HCT116 (cell line): ENCODE data around the gene GIN1. TPM values are rescaled to one million over a fixed set of nuclear protein-coding genes. Genes with fewer than 3 reads are reported as not detected.

Experiments used
- ATAC-seq: fragments of 200-7000 bp; cut with Tn5 transposase; 2 replicates; pipeline ENCODE4 v1.9.1; 2020; ENCODE audit warnings: mild to moderate bottlenecking, moderate library complexity
- BruUV-seq: library from RNA; stranded (reverse); fragments of 400-500 nt; replicated peaks from 2 replicates; lab custom pipeline; 2021; lab: Mats Ljungman, UMichigan
- CTCF ChIA-PET: fragments of 300-600 bp; sonication (Branson Sonifier 250); formaldehyde crosslinking; loops from one replicate; lab custom pipeline; 2021; ENCODE audit warnings: antibody characterized with exemption; lab: Charles Lee
- POLR2A ChIA-PET: fragments of 300-600, 350-600 bp; sonication (Branson Sonifier 250); formaldehyde crosslinking; loops from one replicate; lab custom pipeline; 2021; ENCODE audit warnings: antibody characterized with exemption; lab: Charles Lee
- RAD21 ChIA-PET, 2 experiments: fragments of 300-600 bp; sonication (Branson Sonifier 250); formaldehyde crosslinking; loops; one replicate each; lab custom pipeline; 2023; ENCODE audit warnings: low total read pairs in 2 of 2; ENCODE audit not compliant: uncharacterized antibody in 2 of 2, unreplicated experiment in 2 of 2, low non-redundant PET in 1 of 2; lab: Charles Lee
- DNase-seq: peaks from one replicate; pipeline ENCODE4 v3.0.0-alpha.2; 2010; ENCODE audit warnings: low read depth, low spot score
- H2AFZ ChIP-seq: fragments of 200-600 bp; shearing (Covaris generic), sonication (generic); 2 replicates; pipeline ENCODE4 v1.6.1; 2017; ENCODE audit warnings: low read depth, mixed run types, mixed read lengths, antibody characterized with exemption, low read length; ENCODE audit not compliant: poor library complexity, severe bottlenecking
- H3K27ac ChIP-seq: 2 replicates; pipeline ENCODE4 v1.5.1; 2012; ENCODE audit warnings: low read depth, low read length
- H3K27me3 ChIP-seq: fragments of 200-600 bp; sonication (generic); 2 replicates; pipeline ENCODE4 v1.6.1; 2016; ENCODE audit warnings: mixed run types, low read length, mixed read lengths; ENCODE audit not compliant: insufficient read depth
- H3K36me3 ChIP-seq, 2 experiments: fragments of 200-500 bp in 1 of 2; fragments of 200-600 bp in 1 of 2; sonication (Bioruptor generic) in 1 of 2; sonication (generic) in 1 of 2; 2 replicates each; pipeline versions ENCODE4 v1.5.1 to v1.6.1; 2014 to 2016; ENCODE audit warnings: low read length in 2 of 2, inconsistent platforms in 1 of 2, mixed read lengths in 1 of 2, mixed run types in 1 of 2; ENCODE audit not compliant: insufficient read depth in 2 of 2, control insufficient read depth in 1 of 2
- H3K4me1 ChIP-seq, 2 experiments: fragments of 200-600 bp in 1 of 2; sonication (generic) in 1 of 2; 2 replicates each; pipeline versions ENCODE4 v1.5.1 to v1.6.1; 2012 to 2017; ENCODE audit warnings: low read length in 2 of 2, inconsistent platforms in 1 of 2, mild to moderate bottlenecking in 1 of 2, mixed read lengths in 1 of 2, mixed run types in 1 of 2, moderate library complexity in 1 of 2; ENCODE audit not compliant: insufficient read depth in 2 of 2, control insufficient read depth in 1 of 2
- H3K4me2 ChIP-seq: fragments of 200-600 bp; sonication (generic); 2 replicates; pipeline ENCODE4 v1.6.1; 2017; ENCODE audit warnings: mixed run types, low read length, mixed read lengths
- H3K4me3 ChIP-seq, 2 experiments: fragments of 200-600 bp in 1 of 2; sonication (generic) in 1 of 2; replicated peaks in 1 of 2; 2 replicates each; pipeline ENCODE4 v1.5.1; 2011 to 2016; ENCODE audit warnings: low read length in 2 of 2, control low read depth in 1 of 2, low read depth in 1 of 2, mild to moderate bottlenecking in 1 of 2, mixed read lengths in 1 of 2, mixed run types in 1 of 2
- H3K79me2 ChIP-seq: fragments of 200-600 bp; sonication (generic); 2 replicates; pipeline ENCODE4 v1.6.1; 2017; ENCODE audit warnings: mild to moderate bottlenecking, mixed run types, low read length, moderate library complexity, mixed read lengths; ENCODE audit not compliant: insufficient read depth
- H3K9ac ChIP-seq: fragments of 200-600 bp; sonication (generic); 2 replicates; pipeline ENCODE4 v1.6.1; 2016; ENCODE audit warnings: low read length, mixed read lengths
- H3K9me2 ChIP-seq: fragments of 200-600 bp; sonication (generic), shearing (Covaris generic); 2 replicates; pipeline ENCODE4 v1.6.1; 2017; ENCODE audit warnings: mixed run types, mild to moderate bottlenecking, moderate library complexity; ENCODE audit not compliant: insufficient read depth
- H3K9me3 ChIP-seq, 2 experiments: fragments of 200-500 bp in 1 of 2; fragments of 200-600 bp in 1 of 2; sonication (Bioruptor generic) in 1 of 2; sonication (generic) in 1 of 2; 2 replicates each; pipeline ENCODE4 v1.6.1; 2014 to 2017; ENCODE audit warnings: low read length in 2 of 2, mixed read lengths in 2 of 2, inconsistent platforms in 1 of 2, low read depth in 1 of 2, mild to moderate bottlenecking in 1 of 2, mixed run types in 1 of 2, moderate library complexity in 1 of 2; ENCODE audit not compliant: control insufficient read depth in 1 of 2, insufficient read depth in 1 of 2
- H4K20me1 ChIP-seq: fragments of 200-600 bp; sonication (generic), shearing (Covaris generic); 2 replicates; pipeline ENCODE4 v1.6.1; 2017; ENCODE audit warnings: mixed run types, mild to moderate bottlenecking, moderate library complexity; ENCODE audit not compliant: insufficient read depth
- CBX3 ChIP-seq: IDR thresholded peaks from 2 replicates; pipeline ENCODE4 v1.6.1; 2012; ENCODE audit warnings: low read depth
- CEBPB ChIP-seq: IDR thresholded peaks from 2 replicates; pipeline ENCODE4 v1.6.1; 2012; ENCODE audit warnings: low read depth
- EGR1 ChIP-seq: IDR thresholded peaks from 2 replicates; pipeline ENCODE4 v1.6.1; 2012; ENCODE audit warnings: low read depth
- ELF1 ChIP-seq: IDR thresholded peaks from 2 replicates; pipeline ENCODE4 v1.6.1; 2012; ENCODE audit warnings: low read depth, borderline replicate concordance
- FOSL1 ChIP-seq: IDR thresholded peaks from 2 replicates; pipeline ENCODE4 v1.6.1; 2012; ENCODE audit warnings: low read depth
- JUND ChIP-seq: IDR thresholded peaks from 2 replicates; pipeline ENCODE4 v1.6.1; 2012
- POLR2A ChIP-seq: IDR thresholded peaks from 2 replicates; pipeline ENCODE4 v1.7.0; 2011; ENCODE audit warnings: borderline replicate concordance; ENCODE audit not compliant: insufficient read depth, insufficient read length; ENCODE audit errors: extremely low read depth
- POLR2AphosphoS5 ChIP-seq: IDR thresholded peaks from 2 replicates; pipeline ENCODE4 v1.6.1; 2011; ENCODE audit warnings: mild to moderate bottlenecking, low read depth, low read length, moderate library complexity
- RAD21 ChIP-seq: IDR thresholded peaks from 2 replicates; pipeline ENCODE4 v1.6.1; 2012; ENCODE audit warnings: low read depth, mild to moderate bottlenecking
- SIN3A ChIP-seq: IDR thresholded peaks from 2 replicates; pipeline ENCODE4 v1.6.1; 2012; ENCODE audit warnings: low read depth
- SP1 ChIP-seq: IDR thresholded peaks from 2 replicates; pipeline ENCODE4 v1.6.1; 2012; ENCODE audit warnings: low read depth
- ZFX ChIP-seq: fragments of 450-650 bp; IDR thresholded peaks from 2 replicates; pipeline ENCODE4 v1.6.1; 2017
- intact Hi-C: fragments of 100-400 bp; cut with micrococcal nuclease; formaldehyde crosslinking; loops from 2 replicates; pipeline ENCODE4 v1.10.0; 2022
- total RNA-seq: library from RNA; stranded (reverse); gene quantifications from one replicate; pipeline ENCODE4 v1.2.1, GENCODE V29; 2021; ENCODE audit not compliant: unreplicated experiment
- TF ChIP-seq, protein P1 (sequence below): IDR thresholded peaks from 2 replicates; pipeline ENCODE4 v1.6.1; 2011; ENCODE audit warnings: mild to moderate bottlenecking, low read length, moderate library complexity; ENCODE audit not compliant: insufficient replicate concordance; ENCODE audit errors: extremely low read depth
- TF ChIP-seq, protein P2 (sequence below), 3 experiments: fragments of 200-600 bp in 1 of 3; sonication (generic) in 1 of 3; IDR thresholded peaks in 2 of 3; conservative IDR thresholded peaks in 1 of 3; 2 replicates each; pipeline ENCODE4 v1.5.1; 2012 to 2017; ENCODE audit warnings: low read depth in 2 of 3, low read length in 2 of 3, antibody characterized with exemption in 1 of 3, borderline replicate concordance in 1 of 3, control low read depth in 1 of 3, mild to moderate bottlenecking in 1 of 3, mixed read lengths in 1 of 3, mixed run types in 1 of 3, moderate library complexity in 1 of 3; ENCODE audit not compliant: insufficient read depth in 1 of 3

The GIN1 gene
- total RNA-seq, 1 experiment from 2014 or later, result 11.0 TPM

DNA sequence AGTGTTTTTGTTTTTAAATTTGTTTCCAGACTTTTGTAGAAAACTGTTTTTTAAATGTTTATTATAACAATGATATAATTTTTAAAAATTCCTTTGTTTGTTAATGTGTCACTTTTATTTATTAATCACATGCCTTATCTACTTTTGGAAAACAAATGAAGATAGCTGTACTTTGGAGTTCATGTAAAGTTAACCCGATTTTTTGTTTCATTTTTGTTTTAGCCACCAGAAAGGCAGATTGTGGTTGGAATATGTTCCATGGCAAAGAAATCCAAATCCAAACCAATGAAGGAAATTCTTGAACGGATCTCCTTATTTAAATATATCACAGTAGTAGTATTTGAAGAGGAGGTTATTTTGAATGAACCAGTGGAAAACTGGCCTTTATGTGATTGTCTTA lies 13.3 kb upstream of the GIN1 start (continued):
- TF ChIP-seq, protein P1, sequence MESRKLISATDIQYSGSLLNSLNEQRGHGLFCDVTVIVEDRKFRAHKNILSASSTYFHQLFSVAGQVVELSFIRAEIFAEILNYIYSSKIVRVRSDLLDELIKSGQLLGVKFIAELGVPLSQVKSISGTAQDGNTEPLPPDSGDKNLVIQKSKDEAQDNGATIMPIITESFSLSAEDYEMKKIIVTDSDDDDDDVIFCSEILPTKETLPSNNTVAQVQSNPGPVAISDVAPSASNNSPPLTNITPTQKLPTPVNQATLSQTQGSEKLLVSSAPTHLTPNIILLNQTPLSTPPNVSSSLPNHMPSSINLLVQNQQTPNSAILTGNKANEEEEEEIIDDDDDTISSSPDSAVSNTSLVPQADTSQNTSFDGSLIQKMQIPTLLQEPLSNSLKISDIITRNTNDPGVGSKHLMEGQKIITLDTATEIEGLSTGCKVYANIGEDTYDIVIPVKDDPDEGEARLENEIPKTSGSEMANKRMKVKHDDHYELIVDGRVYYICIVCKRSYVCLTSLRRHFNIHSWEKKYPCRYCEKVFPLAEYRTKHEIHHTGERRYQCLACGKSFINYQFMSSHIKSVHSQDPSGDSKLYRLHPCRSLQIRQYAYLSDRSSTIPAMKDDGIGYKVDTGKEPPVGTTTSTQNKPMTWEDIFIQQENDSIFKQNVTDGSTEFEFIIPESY, result no peak
- TF ChIP-seq CEBPB (no peak), ELF1 (no peak), EGR1 (no peak), JUND (no peak), CBX3 (no peak)
- TF ChIP-seq, all 23 proteins: peak for 0

DNA sequence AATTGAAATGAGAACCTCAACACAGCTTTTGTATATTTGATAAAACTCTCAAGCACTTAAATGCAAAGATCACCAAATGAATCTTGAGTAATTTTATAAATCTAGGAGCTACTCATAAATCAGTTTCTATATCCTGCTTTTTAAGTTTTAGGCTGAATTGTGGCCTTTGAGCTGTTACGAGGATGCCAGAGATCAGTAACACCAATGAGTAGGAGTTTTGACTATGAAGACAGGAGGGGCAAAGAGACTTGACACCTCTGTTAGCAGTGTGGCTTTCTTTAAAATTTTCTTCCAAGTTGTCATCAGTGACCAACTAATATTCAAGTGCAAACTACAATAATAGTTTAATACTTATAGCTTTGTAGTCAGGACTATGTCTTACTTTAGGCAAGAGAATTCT lies 12.7 kb upstream of the GIN1 start:
- Histone ChIP-seq H3K9ac (no peak overlapping the region), H3K79me2 (no peaks in the 10 kb centered on the region), H3K4me1 (no peaks in the 10 kb centered on the region), H3K9me2 (no peaks in the 10 kb centered on the region), H3K36me3 (no peaks in the 10 kb centered on the region), H3K9me3 (no peaks in the 10 kb centered on the region), H3K27ac (no peak overlapping the region), H4K20me1 (no peaks in the 10 kb centered on the region), H2AFZ (no peak overlapping the region), H3K27me3 (no peaks in the 10 kb centered on the region), H3K4me3 (no peak overlapping the region), H3K4me2 (no peak overlapping the region)
- CTCF ChIA-PET, result interaction anchor here (1.6 kb wide), 1 partner anchor 92 kb away, joined by 3 read pairs; no protein-coding TSS in a partner anchor
- no peak for TF ChIP-seq RAD21
- TF ChIP-seq POLR2A, result no peak
- no peak for TF ChIP-seq CEBPB
- TF ChIP-seq SP1, result no peak
- TF ChIP-seq CBX3, result no peak
- TF ChIP-seq SIN3A, result no peak
- TF ChIP-seq ZFX, result no peak
- no peak for TF ChIP-seq FOSL1
- no peak for TF ChIP-seq POLR2AphosphoS5
- TF ChIP-seq, protein P1, result no peak
- TF ChIP-seq, protein P2, sequence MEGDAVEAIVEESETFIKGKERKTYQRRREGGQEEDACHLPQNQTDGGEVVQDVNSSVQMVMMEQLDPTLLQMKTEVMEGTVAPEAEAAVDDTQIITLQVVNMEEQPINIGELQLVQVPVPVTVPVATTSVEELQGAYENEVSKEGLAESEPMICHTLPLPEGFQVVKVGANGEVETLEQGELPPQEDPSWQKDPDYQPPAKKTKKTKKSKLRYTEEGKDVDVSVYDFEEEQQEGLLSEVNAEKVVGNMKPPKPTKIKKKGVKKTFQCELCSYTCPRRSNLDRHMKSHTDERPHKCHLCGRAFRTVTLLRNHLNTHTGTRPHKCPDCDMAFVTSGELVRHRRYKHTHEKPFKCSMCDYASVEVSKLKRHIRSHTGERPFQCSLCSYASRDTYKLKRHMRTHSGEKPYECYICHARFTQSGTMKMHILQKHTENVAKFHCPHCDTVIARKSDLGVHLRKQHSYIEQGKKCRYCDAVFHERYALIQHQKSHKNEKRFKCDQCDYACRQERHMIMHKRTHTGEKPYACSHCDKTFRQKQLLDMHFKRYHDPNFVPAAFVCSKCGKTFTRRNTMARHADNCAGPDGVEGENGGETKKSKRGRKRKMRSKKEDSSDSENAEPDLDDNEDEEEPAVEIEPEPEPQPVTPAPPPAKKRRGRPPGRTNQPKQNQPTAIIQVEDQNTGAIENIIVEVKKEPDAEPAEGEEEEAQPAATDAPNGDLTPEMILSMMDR (IDR thresholded peaks at IDR 0.05 in 2 of 3, conservative IDR thresholded peaks at IDR 0.05 in 1 of 3; ENCODE audit: borderline replicate concordance in 1 of 3, insufficient read depth in 1 of 3, low read depth in 2 of 3, low read length in 2 of 3), result no peak
- RAD21 ChIA-PET, result no interaction called here
- BruUV-seq, result no TSS peak
- no peak for ATAC-seq
- DNase-seq, result no peak
- POLR2A ChIA-PET, result no interaction called here
- intact Hi-C loops, result no loop called here
